Mesothelial cell of epicardium (in vitro differentiated cells): ENCODE results near the gene CITED2. TPM values are rescaled to one million over a fixed set of nuclear protein-coding genes. Genes with fewer than 3 reads are reported as not detected.

Experiments used
- DNase-seq, 2 experiments: peaks; one replicate each; pipeline ENCODE4 v3.0.0; 2021; ENCODE audit warnings: low spot score in 2 of 2; ENCODE audit not compliant: unreplicated experiment in 2 of 2
- H3K27ac Mint-ChIP-seq: 2 replicates; pipeline ENCODE4 v1.8.0; 2021; ENCODE audit warnings: mixed read lengths
- H3K27me3 Mint-ChIP-seq: 2 replicates; pipeline ENCODE4 v1.8.0; 2021; ENCODE audit warnings: low read depth, mixed read lengths
- H3K36me3 Mint-ChIP-seq: 2 replicates; pipeline ENCODE4 v1.8.0; 2021; ENCODE audit warnings: mixed read lengths
- H3K4me1 Mint-ChIP-seq: 2 replicates; pipeline ENCODE4 v1.8.0; 2021; ENCODE audit warnings: mixed read lengths
- H3K4me3 Mint-ChIP-seq: 2 replicates; pipeline ENCODE4 v1.8.0; 2021; ENCODE audit warnings: mild to moderate bottlenecking, moderate library complexity, mixed read lengths
- H3K9me3 Mint-ChIP-seq: 2 replicates; pipeline ENCODE4 v1.8.0; 2021; ENCODE audit warnings: mixed read lengths
- CTCF ChIP-seq: fragments of 200-600 bp; sonication (generic); IDR thresholded peaks from one replicate; pipeline ENCODE4 v1.5.0; 2021; ENCODE audit warnings: antibody characterized with exemption; ENCODE audit not compliant: unreplicated experiment
- total RNA-seq: library from RNA; stranded (reverse); gene quantifications from 3 replicates; pipeline ENCODE4 v1.2.1, GENCODE V29; 2021

Gene CITED2
- total RNA-seq, 1 donor from 2014 or later: 85.0 TPM

DNA sequence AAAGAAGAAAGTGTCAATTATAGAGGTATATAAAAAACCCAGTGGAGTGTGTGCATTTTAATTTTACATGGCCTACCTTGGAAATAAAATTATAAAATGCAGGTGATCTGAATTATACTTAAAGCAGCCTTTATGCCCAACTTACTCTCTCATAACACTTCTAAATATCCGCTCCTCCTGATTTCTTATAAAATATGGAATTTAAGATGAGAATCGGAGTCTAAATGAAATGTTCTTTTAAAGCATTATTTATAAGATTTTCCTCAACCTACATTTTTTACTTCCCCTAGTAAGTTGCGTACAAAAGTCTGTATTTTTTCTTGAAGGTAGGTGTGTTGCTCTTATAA is 3.5 kb downstream of the CITED2 start:
- Mint-ChIP-seq H3K36me3 (peaks cover 6% of the 10 kb centered on the region), H3K27ac (peak overlapping the region; percentile 78), H3K4me1 (peaks cover 55% of the 10 kb centered on the region), H3K4me3 (peak overlapping the region; percentile 98), H3K9me3 (no peaks in the 10 kb centered on the region), H3K27me3 (no peaks in the 10 kb centered on the region)
- no peak for DNase-seq
- TF ChIP-seq CTCF: no peak

DNA sequence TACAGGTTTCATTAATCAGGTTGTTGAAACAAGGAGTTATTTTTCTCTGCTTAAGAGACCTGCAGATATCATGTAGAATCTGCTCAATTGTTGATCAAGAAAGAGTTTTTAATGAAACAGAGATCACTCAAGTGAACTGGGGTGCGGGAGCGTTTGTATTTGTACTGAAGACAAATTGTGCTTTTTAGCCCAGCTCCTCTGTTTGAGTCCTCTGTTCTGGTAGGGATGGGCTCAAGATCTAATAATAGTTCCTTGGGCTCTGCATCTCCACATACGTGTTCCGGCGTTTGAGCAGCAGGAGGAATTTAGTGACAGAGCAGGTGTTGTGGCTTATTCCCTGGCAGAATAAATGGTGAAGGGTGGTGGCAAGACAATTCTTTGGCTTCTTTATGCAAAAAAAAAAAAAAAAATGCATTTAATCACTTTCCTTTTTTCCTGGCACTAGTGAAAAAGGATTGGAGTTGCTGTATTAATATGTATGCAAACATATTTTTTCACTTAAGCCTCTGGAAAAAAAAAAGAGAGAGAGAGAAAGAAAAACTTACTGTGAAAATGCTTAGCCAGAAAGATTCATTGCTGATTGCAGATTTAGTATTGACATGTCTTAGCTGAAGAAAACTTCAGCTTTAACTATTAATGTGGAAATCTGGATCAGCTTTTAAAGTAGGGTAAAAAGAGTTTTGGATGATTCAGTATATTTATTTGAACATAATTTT is 4.0 kb downstream of the CITED2 start:
- no peak for TF ChIP-seq CTCF
- peaks cover 51% of the 10 kb centered on the region for H3K4me1 Mint-ChIP-seq
- H3K36me3 Mint-ChIP-seq: peaks cover 6% of the 10 kb centered on the region
- no peaks in the 10 kb centered on the region for H3K27me3 Mint-ChIP-seq
- DNase-seq: no peak
- H3K9me3 Mint-ChIP-seq: no peaks in the 10 kb centered on the region
- peak overlapping the region; percentile 98 for H3K4me3 Mint-ChIP-seq
- peak overlapping the region; percentile 81 for H3K27ac Mint-ChIP-seq

GRCh38 chr6:139369568-139370282 is 4.7 kb downstream of the CITED2 start:
- TF ChIP-seq CTCF: peak; percentile 93
- Mint-ChIP-seq H3K27ac (peak overlapping the region; percentile 81), H3K27me3 (no peaks in the 10 kb centered on the region), H3K4me1 (peaks cover 50% of the 10 kb centered on the region), H3K9me3 (no peaks in the 10 kb centered on the region), H3K36me3 (peaks cover 6% of the 10 kb centered on the region), H3K4me3 (peak overlapping the region; percentile 98)
- DNase-seq: no peak

- no peak overlapping the region for H3K4me3 Mint-ChIP-seq
- no peaks in the 10 kb centered on the region for H3K27me3 Mint-ChIP-seq
- DNase-seq: no peak
- H3K27ac Mint-ChIP-seq: peak overlapping the region; percentile 75
- TF ChIP-seq CTCF: no peak
- peaks cover 6% of the 10 kb centered on the region for H3K36me3 Mint-ChIP-seq
- no peaks in the 10 kb centered on the region for H3K9me3 Mint-ChIP-seq
- H3K4me1 Mint-ChIP-seq: peaks cover 54% of the 10 kb centered on the region
Measured at GRCh38 chr6:139369068-139369467, 5.4 kb downstream of the CITED2 start.

GRCh38 chr6:139368661-139369060 is 5.8 kb downstream of the CITED2 start:
- no peak overlapping the region for H3K4me3 Mint-ChIP-seq
- H3K36me3 Mint-ChIP-seq: peaks cover 6% of the 10 kb centered on the region
- TF ChIP-seq CTCF: no peak
- no peaks in the 10 kb centered on the region for H3K9me3 Mint-ChIP-seq
- H3K27me3 Mint-ChIP-seq: no peaks in the 10 kb centered on the region
- no peak for DNase-seq
- H3K27ac Mint-ChIP-seq: peak overlapping the region; percentile 75
- H3K4me1 Mint-ChIP-seq: peaks cover 54% of the 10 kb centered on the region
